IMR-90 (cell line): ENCODE data around the gene RAPGEF3. TPM values are rescaled to one million over a fixed set of nuclear protein-coding genes. Genes with fewer than 3 reads are reported as not detected.

Source experiments
- ATAC-seq: fragments of 200-7000 bp; cut with Tn5 transposase; 2 replicates; pipeline ENCODE4 v1.9.1; 2020; ENCODE audit warnings: low read depth, mild to moderate bottlenecking, moderate library complexity
- BruUV-seq: library from RNA; stranded (reverse); fragments of 400-500 nt; replicated peaks from 2 replicates; lab custom pipeline; 2021; lab: Mats Ljungman, UMichigan
- CTCF ChIA-PET: fragments of 300-600 bp; formaldehyde crosslinking; extraction: SDS; loops from one replicate; lab custom pipeline; 2021; ENCODE audit warnings: antibody characterized with exemption; lab: Yijun Ruan, JAX
- POLR2A ChIA-PET: fragments of 300-600 bp; sonication (Branson Sonifier 250); formaldehyde crosslinking; loops from one replicate; lab custom pipeline; 2022; ENCODE audit warnings: antibody characterized with exemption; ENCODE audit not compliant: unreplicated experiment; lab: Charles Lee
- DNase-seq: peaks from one replicate; pipeline ENCODE4 v3.0.0; 2013
- H2AFZ ChIP-seq: replicated peaks from 2 replicates; pipeline ENCODE3; 2013; ENCODE audit warnings: low read length, mild to moderate bottlenecking; ENCODE audit not compliant: poor library complexity
- H2AK5ac ChIP-seq: 2 replicates; pipeline ENCODE4 v1.6.1; 2013; ENCODE audit warnings: low read depth, low read length, inconsistent platforms
- H2AK9ac ChIP-seq: replicated peaks from 2 replicates; pipeline ENCODE3; 2013; ENCODE audit warnings: mild to moderate bottlenecking, low read depth, low read length, moderate library complexity; ENCODE audit not compliant: poor library complexity
- H2BK120ac ChIP-seq: 2 replicates; pipeline ENCODE4 v1.6.1; 2013; ENCODE audit warnings: low read depth, low read length, inconsistent platforms
- H2BK15ac ChIP-seq: 3 replicates; pipeline ENCODE4 v1.6.1; 2013; ENCODE audit warnings: low read depth, low read length, inconsistent platforms
- H2BK20ac ChIP-seq: 2 replicates; pipeline ENCODE4 v1.6.1; 2013; ENCODE audit warnings: low read depth, mild to moderate bottlenecking, inconsistent platforms, low read length, moderate library complexity
- H2BK5ac ChIP-seq: 2 replicates; pipeline ENCODE4 v1.6.1; 2013; ENCODE audit warnings: mild to moderate bottlenecking, low read depth, low read length, inconsistent platforms; ENCODE audit not compliant: poor library complexity, severe bottlenecking
- H3K14ac ChIP-seq: replicated peaks from 2 replicates; pipeline ENCODE4 v1.6.1; 2013; ENCODE audit warnings: low read depth, low read length, inconsistent platforms
- H3K18ac ChIP-seq: 2 replicates; pipeline ENCODE4 v1.6.1; 2013; ENCODE audit warnings: low read depth, low read length, control low read depth
- H3K23ac ChIP-seq: 2 replicates; pipeline ENCODE4 v1.6.1; 2013; ENCODE audit warnings: low read depth, low read length, inconsistent platforms
- H3K27ac ChIP-seq: 2 replicates; pipeline ENCODE4 v1.5.1; 2013; ENCODE audit warnings: mild to moderate bottlenecking, control low read depth, low read length; ENCODE audit not compliant: insufficient read depth
- H3K27me3 ChIP-seq: 2 replicates; pipeline ENCODE4 v1.6.1; 2013; ENCODE audit warnings: low read length; ENCODE audit not compliant: control insufficient read depth, insufficient read depth
- H3K36me3 ChIP-seq: 2 replicates; pipeline ENCODE4 v1.6.1; 2013; ENCODE audit warnings: low read length, mixed read lengths; ENCODE audit not compliant: control insufficient read depth, insufficient read depth
- H3K4ac ChIP-seq: 2 replicates; pipeline ENCODE4 v1.6.1; 2013; ENCODE audit warnings: low read depth, low read length, inconsistent platforms
- H3K4me1 ChIP-seq: 2 replicates; pipeline ENCODE4 v1.6.1; 2013; ENCODE audit warnings: low read length, mixed read lengths; ENCODE audit not compliant: control insufficient read depth, insufficient read depth
- H3K4me2 ChIP-seq: 2 replicates; pipeline ENCODE4 v1.6.1; 2013; ENCODE audit warnings: low read depth, mild to moderate bottlenecking, control low read depth, low read length, moderate library complexity
- H3K4me3 ChIP-seq: 2 replicates; pipeline ENCODE4 v1.5.1; 2013; ENCODE audit warnings: low read depth, mild to moderate bottlenecking, control low read depth, low read length, moderate library complexity; ENCODE audit not compliant: insufficient read depth
- H3K56ac ChIP-seq: 2 replicates; pipeline ENCODE4 v1.6.1; 2013; ENCODE audit warnings: low read length, inconsistent platforms; ENCODE audit not compliant: insufficient read depth; ENCODE audit errors: extremely low read depth
- H3K79me1 ChIP-seq, 2 experiments: 2 replicates each; pipeline ENCODE4 v1.6.1; 2013; ENCODE audit warnings: low read length in 2 of 2, inconsistent platforms in 1 of 2, low read depth in 1 of 2
- H3K9ac ChIP-seq: 2 replicates; pipeline ENCODE4 v1.6.1; 2013; ENCODE audit warnings: low read depth, low read length, control low read depth
- H3K9me1 ChIP-seq: 2 replicates; pipeline ENCODE4 v1.6.1; 2013; ENCODE audit warnings: low read length, inconsistent platforms; ENCODE audit not compliant: insufficient read depth
- H3K9me3 ChIP-seq: 2 replicates; pipeline ENCODE4 v1.6.1; 2013; ENCODE audit warnings: low read length; ENCODE audit not compliant: control insufficient read depth, insufficient read depth
- H4K20me1 ChIP-seq: 2 replicates; pipeline ENCODE4 v1.6.1; 2013; ENCODE audit warnings: low read length, inconsistent platforms; ENCODE audit not compliant: insufficient read depth
- H4K5ac ChIP-seq: 2 replicates; pipeline ENCODE4 v1.6.1; 2013; ENCODE audit warnings: mild to moderate bottlenecking, low read depth, low read length, control low read depth
- H4K8ac ChIP-seq, 2 experiments: 2 replicates each; pipeline ENCODE4 v1.6.1; 2013; ENCODE audit warnings: low read depth in 2 of 2, low read length in 2 of 2, control low read depth in 1 of 2, inconsistent platforms in 1 of 2
- H4K91ac ChIP-seq: 2 replicates; pipeline ENCODE4 v1.6.1; 2013; ENCODE audit warnings: low read depth, low read length, inconsistent platforms; ENCODE audit not compliant: insufficient read depth
- BHLHE40 ChIP-seq: fragments of 150-350 bp; IDR thresholded peaks from 2 replicates; pipeline ENCODE4 v1.6.1; 2016; ENCODE audit warnings: mild to moderate bottlenecking, low read depth, low read length
- CEBPB ChIP-seq: IDR thresholded peaks from 2 replicates; pipeline ENCODE4 v1.6.1; 2012; ENCODE audit warnings: low read depth, low read length, improper control_type of control experiment
- CHD1 ChIP-seq: IDR thresholded peaks from 2 replicates; pipeline ENCODE4 v1.6.1; 2012; ENCODE audit warnings: low read depth, low read length, improper control_type of control experiment
- CTCF ChIP-seq: conservative IDR thresholded peaks from 2 replicates; pipeline ENCODE4 v1.5.1; 2012; ENCODE audit warnings: mild to moderate bottlenecking, low read depth, low read length, improper control_type of control experiment
- FOS ChIP-seq: fragments of 150-350 bp; IDR thresholded peaks from 2 replicates; pipeline ENCODE4 v1.6.1; 2016; ENCODE audit warnings: low read depth, low read length
- MAFK ChIP-seq: IDR thresholded peaks from 2 replicates; pipeline ENCODE4 v1.6.1; 2012; ENCODE audit warnings: low read depth, low read length, improper control_type of control experiment
- MAZ ChIP-seq: IDR thresholded peaks from 2 replicates; pipeline ENCODE4 v1.6.1; 2012; ENCODE audit warnings: low read depth, mild to moderate bottlenecking, low read length, improper control_type of control experiment, moderate library complexity, borderline replicate concordance
- NFE2L2 ChIP-seq: fragments of 150-350 bp; IDR thresholded peaks from 2 replicates; pipeline ENCODE4 v1.6.1; 2016; ENCODE audit warnings: low read depth, mild to moderate bottlenecking, low read length
- POLR2A ChIP-seq: IDR thresholded peaks from 2 replicates; pipeline ENCODE4 v1.6.1; 2012; ENCODE audit warnings: mild to moderate bottlenecking, low read depth, low read length
- RAD21 ChIP-seq: IDR thresholded peaks from 2 replicates; pipeline ENCODE4 v1.6.1; 2012; ENCODE audit warnings: low read length, improper control_type of control experiment
- RCOR1 ChIP-seq: IDR thresholded peaks from 2 replicates; pipeline ENCODE4 v1.6.1; 2012; ENCODE audit warnings: mild to moderate bottlenecking, low read length, improper control_type of control experiment; ENCODE audit not compliant: insufficient replicate concordance
- SMC3 ChIP-seq: fragments of 150-350 bp; IDR thresholded peaks from 2 replicates; pipeline ENCODE4 v1.6.1; 2016; ENCODE audit warnings: low read depth, mild to moderate bottlenecking, antibody characterized with exemption, low read length, moderate library complexity
- USF2 ChIP-seq: fragments of 150-350 bp; IDR thresholded peaks from 2 replicates; pipeline ENCODE4 v1.6.1; 2017; ENCODE audit warnings: mild to moderate bottlenecking, antibody characterized with exemption, low read length, low read depth
- WGBS, 2 experiments: methylation state at CpG; one replicate each; pipeline versions ENCODE4 v1.1.5 to v1.1.7; 2013; ENCODE audit warnings: missing lambda C conversion rate in 2 of 2; ENCODE audit not compliant: insufficient read length in 1 of 2; ENCODE audit errors: extremely low coverage in 2 of 2; 5-methylcytosine and 5-hydroxymethylcytosine counted together
- dilution Hi-C: fragments of 300-500 bp; cut with HindIII; formaldehyde crosslinking; loops from one replicate; pipeline ENCODE4 v1.14.3; 2018; ENCODE audit warnings: low sequenced_read_pairs; ENCODE audit not compliant: unreplicated experiment
- in situ Hi-C: fragments of 300-500 bp; cut with MboI; formaldehyde crosslinking; loops from 3 replicates; pipeline ENCODE4 v1.14.3; 2019; ENCODE audit warnings: low sequenced_read_pairs, inconsistent platforms, mixed read lengths
- intact Hi-C: fragments of 100-400 bp; cut with micrococcal nuclease; formaldehyde crosslinking; loops from 2 replicates; pipeline ENCODE4 v1.10.0; 2022
- polyA plus RNA-seq, 3 experiments: library from polyadenylated mRNA; depleted of rRNA; stranded (reverse); fragments of >200 nt; gene quantifications; 2 replicates each; pipeline ENCODE4 v1.2.3, GENCODE V29; 2012; ENCODE audit warnings: low replicate concordance in 1 of 3
- total RNA-seq: library from RNA; depleted of rRNA; stranded (reverse); fragments of >200 nt; gene quantifications from 2 replicates; pipeline ENCODE4 v1.2.3, GENCODE V29; 2012
- TF ChIP-seq, protein P1 (sequence below): fragments of 150-350 bp; IDR thresholded peaks from 2 replicates; pipeline ENCODE4 v1.6.1; 2016; ENCODE audit warnings: low read depth, mild to moderate bottlenecking, low read length, moderate library complexity, borderline replicate concordance

RAPGEF3 gene
- total and polyA plus RNA-seq, 2 of the 4 experiments (the other 2 are of a cell fraction) = 1.3 to 2.0 TPM

DNA sequence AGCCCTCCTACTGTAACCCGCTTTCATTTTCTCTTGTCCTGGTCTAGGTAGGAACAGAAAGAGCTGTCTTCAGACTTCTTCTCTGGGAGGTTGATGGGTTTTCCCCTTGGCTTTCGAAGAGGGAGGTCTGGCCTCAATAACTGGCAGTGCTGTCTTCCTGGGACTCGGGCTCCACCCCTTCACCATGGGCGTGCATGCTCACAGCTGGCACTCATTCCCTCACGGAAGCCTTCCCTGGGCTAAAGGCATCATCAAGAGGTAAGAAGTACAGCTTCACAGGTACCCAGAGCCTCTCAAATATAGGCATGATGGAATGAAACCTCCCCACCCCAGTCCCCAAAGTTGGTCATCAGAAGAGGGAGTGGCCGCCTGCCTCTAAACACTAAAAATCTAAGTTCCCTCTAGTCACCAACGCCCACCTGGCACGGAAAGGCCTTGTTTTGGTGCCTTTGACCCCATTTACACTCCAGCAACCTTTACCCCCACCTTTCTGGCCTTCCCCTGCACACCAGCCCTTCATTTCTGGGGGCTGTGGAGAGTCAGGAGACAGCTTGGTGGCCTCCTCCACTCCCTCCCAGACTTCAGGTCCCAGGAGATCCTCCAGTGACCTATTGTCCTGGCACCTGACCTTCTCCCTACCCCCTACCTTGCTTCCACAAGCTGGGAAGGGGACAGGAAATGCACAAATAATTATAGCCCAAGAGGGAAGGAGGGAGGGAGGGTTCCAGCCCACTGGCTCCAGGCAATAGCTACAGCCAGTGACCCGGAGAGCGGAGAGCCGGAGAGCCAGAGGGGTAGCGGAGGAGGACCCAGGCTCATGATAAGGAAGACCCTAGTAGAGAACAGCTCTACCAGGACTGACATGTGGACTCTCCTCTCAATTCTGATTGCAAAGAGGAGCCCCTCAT is 2.8 kb downstream of the RAPGEF3 start:
- Histone ChIP-seq H3K4ac (no peak overlapping the region; the same call in 1 of the 2 replicates), H2AK5ac (no peak overlapping the region), H3K18ac (no peak overlapping the region), H4K8ac (no peak overlapping the region), H4K5ac (no peak overlapping the region), H2BK120ac (no peak overlapping the region), H3K4me2 (no peak overlapping the region), H3K9ac (no peak overlapping the region), H3K9me3 (no peaks in the 10 kb centered on the region), H3K56ac (no peak overlapping the region), H3K9me1 (peaks cover 13% of the 10 kb centered on the region; the same call in 1 of the 2 replicates), H3K79me1 (no peaks in the 10 kb centered on the region), H3K23ac (no peak overlapping the region), H3K27ac (no peak overlapping the region), H2AFZ (no peak overlapping the region), H3K4me1 (peaks cover 21% of the 10 kb centered on the region), H2BK15ac (no peak overlapping the region), H3K36me3 (no peaks in the 10 kb centered on the region), H2AK9ac (no peak overlapping the region), H3K27me3 (no peaks in the 10 kb centered on the region), H4K91ac (no peak overlapping the region), H4K20me1 (no peaks in the 10 kb centered on the region), H2BK20ac (no peak overlapping the region), H3K14ac (no peak overlapping the region), H2BK5ac (no peak overlapping the region), H3K4me3 (no peak overlapping the region)
- dilution Hi-C loops (no loop called here), in situ Hi-C loops (no loop called here), intact Hi-C loops (no loop called here)
- ATAC-seq (no peak), DNase-seq (no peak)
- ChIA-PET CTCF (interaction anchor here (0.6 to 0.7 kb wide), 2 partner anchors 11 to 19 kb away, joined by 3 read pairs; no protein-coding TSS in a partner anchor), POLR2A (no interaction called here)
- WGBS, 2 experiments = 83% methylated on average over 1 of the region's 12 CpGs; no CpG with 5 or more reads in 1 of the 2 experiments
- BruUV-seq = no TSS peak
- no peak for TF ChIP-seq NFE2L2
- no peak for TF ChIP-seq FOS
- no peak for TF ChIP-seq RAD21
- no peak for TF ChIP-seq BHLHE40
- no peak for TF ChIP-seq CHD1
- no peak for TF ChIP-seq CTCF
- TF ChIP-seq SMC3 = no peak
- no peak for TF ChIP-seq CEBPB
- no peak for TF ChIP-seq USF2
- TF ChIP-seq, protein P1, sequence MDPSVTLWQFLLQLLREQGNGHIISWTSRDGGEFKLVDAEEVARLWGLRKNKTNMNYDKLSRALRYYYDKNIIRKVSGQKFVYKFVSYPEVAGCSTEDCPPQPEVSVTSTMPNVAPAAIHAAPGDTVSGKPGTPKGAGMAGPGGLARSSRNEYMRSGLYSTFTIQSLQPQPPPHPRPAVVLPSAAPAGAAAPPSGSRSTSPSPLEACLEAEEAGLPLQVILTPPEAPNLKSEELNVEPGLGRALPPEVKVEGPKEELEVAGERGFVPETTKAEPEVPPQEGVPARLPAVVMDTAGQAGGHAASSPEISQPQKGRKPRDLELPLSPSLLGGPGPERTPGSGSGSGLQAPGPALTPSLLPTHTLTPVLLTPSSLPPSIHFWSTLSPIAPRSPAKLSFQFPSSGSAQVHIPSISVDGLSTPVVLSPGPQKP = no peak
- no peak for TF ChIP-seq MAZ
- no peak for TF ChIP-seq POLR2A
- no peak for TF ChIP-seq RCOR1
- no peak for TF ChIP-seq MAFK
